CD4-positive, alpha-beta T cell (primary cell): Measurements from ENCODE around the gene ANKS1B. TPM values are rescaled to one million over a fixed set of nuclear protein-coding genes. Genes with fewer than 3 reads are reported as not detected.

ENCODE experiments used
- ATAC-seq: fragments of 200-7000 bp; cut with Tn5 transposase; one replicate; pipeline ENCODE4 v1.10.0; 2022; ENCODE audit warnings: mild to moderate bottlenecking; ENCODE audit not compliant: poor library complexity
- CTCF ChIA-PET: fragments of 350-600 bp; sonication (Branson Sonifier 250); formaldehyde crosslinking; loops from one replicate; lab custom pipeline; 2021; ENCODE audit warnings: antibody characterized with exemption, inconsistent platforms; lab: Charles Lee
- POLR2A ChIA-PET: fragments of 350-600 bp; sonication (Branson Sonifier 250); formaldehyde crosslinking; loops from one replicate; lab custom pipeline; 2021; ENCODE audit warnings: antibody characterized with exemption, inconsistent platforms; lab: Charles Lee
- DNase-seq, 14 experiments: peaks; one replicate each; pipeline ENCODE4 v3.0.0-alpha.2; 2013 to 2020; ENCODE audit warnings: mixed read lengths in 2 of 14
- H3K27ac ChIP-seq, 2 donors: one replicate each; pipeline versions ENCODE4 v1.5.1 to v1.7.0; 2013; ENCODE audit warnings: low read length in 2 of 2, low read depth in 1 of 2, mild to moderate bottlenecking in 1 of 2
- H3K27me3 ChIP-seq, 2 experiments: 1 replicate in 1 of 2; 2 replicates in 1 of 2; pipeline versions ENCODE4 v1.6.1 to v1.7.0; 2013; ENCODE audit warnings: low read length in 2 of 2, control low read depth in 1 of 2, mild to moderate bottlenecking in 1 of 2, moderate library complexity in 1 of 2; ENCODE audit not compliant: insufficient read depth in 2 of 2, control insufficient read depth in 1 of 2
- H3K36me3 ChIP-seq: one replicate; pipeline ENCODE4 v1.6.1; 2013; ENCODE audit warnings: low read length, control low read depth; ENCODE audit not compliant: insufficient read depth
- H3K4me1 ChIP-seq: one replicate; pipeline ENCODE4 v1.6.1; 2013; ENCODE audit warnings: low read length, control low read depth; ENCODE audit not compliant: insufficient read depth
- H3K4me3 ChIP-seq: one replicate; pipeline ENCODE4 v1.5.1; 2013; ENCODE audit warnings: mild to moderate bottlenecking, low read length, moderate library complexity
- H3K9me3 ChIP-seq, 2 experiments: 1 replicate in 1 of 2; 2 replicates in 1 of 2; pipeline versions ENCODE4 v1.6.1 to v1.7.0; 2013; ENCODE audit warnings: low read length in 2 of 2, mild to moderate bottlenecking in 2 of 2, control low read depth in 1 of 2, moderate library complexity in 1 of 2; ENCODE audit not compliant: control insufficient read depth in 1 of 2, insufficient read depth in 1 of 2
- H3K27ac Mint-ChIP-seq: one replicate; pipeline ENCODE4 v1.8.0; 2020; ENCODE audit warnings: mixed read lengths
- H3K27me3 Mint-ChIP-seq: one replicate; pipeline ENCODE4 v1.8.0; 2021; ENCODE audit warnings: mixed read lengths
- H3K36me3 Mint-ChIP-seq: one replicate; pipeline ENCODE4 v1.8.0; 2021; ENCODE audit warnings: low read depth, mixed read lengths
- H3K4me1 Mint-ChIP-seq: one replicate; pipeline ENCODE4 v1.8.0; 2021; ENCODE audit warnings: low read depth, mixed read lengths
- H3K4me3 Mint-ChIP-seq: one replicate; pipeline ENCODE4 v1.8.0; 2020; ENCODE audit warnings: mild to moderate bottlenecking, mixed read lengths
- H3K9me3 Mint-ChIP-seq: one replicate; pipeline ENCODE4 v1.8.0; 2020; ENCODE audit warnings: mixed read lengths
- CTCF ChIP-seq: fragments of 200-600 bp; IDR thresholded peaks from one replicate; pipeline ENCODE4 v1.8.0; 2022; ENCODE audit warnings: antibody characterized with exemption, mild to moderate bottlenecking
- intact Hi-C, 2 experiments: fragments of 100-400 bp; cut with DNase I in 1 of 2; cut with micrococcal nuclease in 1 of 2; formaldehyde crosslinking; loops; one replicate each; pipeline versions ENCODE4 v1.15.1 to v1.9.0; 2023 to 2025; cut with DNase I, micrococcal nuclease
- total RNA-seq, 174 experiments: library from RNA in 2 of 174; stranded (reverse) in 2 of 174; gene quantifications; one replicate each; pipeline ENCODE4 v1.2.3 and lab custom pipeline; 2021 to 2026

The ANKS1B gene
- total RNA-seq, 2 experiments from 2014 or later = 0.16 to 1.1 TPM

- CTCF ChIA-PET = interaction anchor here (0.7 kb wide), 1 partner anchor 1007 kb away, joined by 3 read pairs; no protein-coding TSS in a partner anchor
- Mint-ChIP-seq H3K27ac (no peak overlapping the region), H3K27me3 (no peaks in the 10 kb centered on the region), H3K9me3 (no peaks in the 10 kb centered on the region), H3K36me3 (no peaks in the 10 kb centered on the region), H3K4me3 (no peak overlapping the region), H3K4me1 (no peaks in the 10 kb centered on the region)
- Histone ChIP-seq H3K36me3 (no peaks in the 10 kb centered on the region), H3K9me3 (no peaks in the 10 kb centered on the region), H3K27ac (no peak overlapping the region), H3K27me3 (no peaks in the 10 kb centered on the region), H3K4me3 (no peak overlapping the region), H3K4me1 (no peaks in the 10 kb centered on the region)
- no peak for TF ChIP-seq CTCF
- no peak for DNase-seq
- intact Hi-C loops = no loop called here
- no peak for ATAC-seq
- POLR2A ChIA-PET = no interaction called here
These were observed 927.1 kb downstream of the ANKS1B start for GRCh38 chr12:99057670-99058069.

GRCh38 chr12:99056186-99056585 lies 928.5 kb downstream of the ANKS1B start:
- intact Hi-C loops = no loop called here
- Histone ChIP-seq H3K9me3 (no peaks in the 10 kb centered on the region), H3K27ac (no peak overlapping the region), H3K4me1 (no peaks in the 10 kb centered on the region), H3K27me3 (no peaks in the 10 kb centered on the region), H3K36me3 (no peaks in the 10 kb centered on the region), H3K4me3 (no peak overlapping the region)
- Mint-ChIP-seq H3K36me3 (no peaks in the 10 kb centered on the region), H3K4me1 (no peaks in the 10 kb centered on the region), H3K4me3 (no peak overlapping the region), H3K27ac (no peak overlapping the region), H3K27me3 (no peaks in the 10 kb centered on the region), H3K9me3 (no peaks in the 10 kb centered on the region)
- ChIA-PET CTCF (no interaction called here), POLR2A (no interaction called here)
- TF ChIP-seq CTCF = no peak
- DNase-seq (no peak), ATAC-seq (no peak)

GRCh38 chr12:99055299-99055698 lies 929.4 kb downstream of the ANKS1B start:
- CTCF ChIA-PET = interaction anchor here (1.6 kb wide), 1 partner anchor 11 kb away, joined by 4 read pairs; no protein-coding TSS in a partner anchor
- no peak for DNase-seq

More at GRCh38 chr12:99055299-99055698, 929.4 kb downstream of the ANKS1B start:
- Mint-ChIP-seq H3K27ac (no peak overlapping the region), H3K36me3 (no peaks in the 10 kb centered on the region), H3K4me1 (no peaks in the 10 kb centered on the region), H3K4me3 (no peak overlapping the region), H3K9me3 (no peaks in the 10 kb centered on the region), H3K27me3 (no peaks in the 10 kb centered on the region)
- POLR2A ChIA-PET = no interaction called here
- Histone ChIP-seq H3K27ac (no peak overlapping the region), H3K4me3 (no peak overlapping the region), H3K9me3 (no peaks in the 10 kb centered on the region), H3K4me1 (no peaks in the 10 kb centered on the region), H3K27me3 (peaks cover 0 to 3% of the 10 kb centered on the region in 2 experiments), H3K36me3 (no peaks in the 10 kb centered on the region)
- TF ChIP-seq CTCF = no peak
- ATAC-seq = no peak
- intact Hi-C loops = no loop called here
